Pulmonary artery endothelial cell (primary cell): ENCODE measurements around the gene SNTG2. TPM values are rescaled to one million over a fixed set of nuclear protein-coding genes. Genes with fewer than 3 reads are reported as not detected.

Experiments
- DNase-seq: peaks from one replicate; pipeline ENCODE4 v3.0.0-alpha.2; 2011; ENCODE audit warnings: low read depth, low spot score
- total RNA-seq: library from RNA; depleted of rRNA; stranded (reverse); fragments of >200 nt; gene quantifications from 2 replicates; pipeline ENCODE4 v1.2.3, GENCODE V29; 2014

SNTG2 gene
- total RNA-seq, 1 donor from 2014 or later = not detected

- no peak for DNase-seq
Measured at GRCh38 chr2:1269812-1270211, 319.2 kb downstream of the SNTG2 start.

- no peak for DNase-seq
Measured at GRCh38 chr2:1272835-1273234, 322.2 kb downstream of the SNTG2 start.

- no peak for DNase-seq
Measured at GRCh38 chr2:1277634-1278033, 327.0 kb downstream of the SNTG2 start.

GRCh38 chr2:1278125-1278524 lies 327.5 kb downstream of the SNTG2 start:
- no peak for DNase-seq

GRCh38 chr2:1278861-1279260 lies 328.2 kb downstream of the SNTG2 start:
- DNase-seq = no peak

- DNase-seq = no peak
Measured at GRCh38 chr2:1282552-1282951, 331.9 kb downstream of the SNTG2 start.

- no peak for DNase-seq
Measured at GRCh38 chr2:1283020-1283801, 332.6 kb downstream of the SNTG2 start.

- no peak for DNase-seq
Measured at GRCh38 chr2:1283871-1284270, 333.2 kb downstream of the SNTG2 start.

GRCh38 chr2:1286929-1287328 lies 336.3 kb downstream of the SNTG2 start:
- no peak for DNase-seq

GRCh38 chr2:1287427-1287826 lies 336.8 kb downstream of the SNTG2 start:
- no peak for DNase-seq

GRCh38 chr2:1294900-1295299 lies 344.3 kb downstream of the SNTG2 start:
- no peak for DNase-seq

GRCh38 chr2:1295740-1296139 lies 345.1 kb downstream of the SNTG2 start:
- no peak for DNase-seq

- DNase-seq = no peak
Measured at GRCh38 chr2:1297372-1298159, 346.9 kb downstream of the SNTG2 start.

GRCh38 chr2:1299043-1299442 lies 348.4 kb downstream of the SNTG2 start:
- no peak for DNase-seq

- DNase-seq = no peak
Measured at GRCh38 chr2:1300284-1300683, 349.6 kb downstream of the SNTG2 start.

GRCh38 chr2:1301056-1301455 lies 350.4 kb downstream of the SNTG2 start:
- DNase-seq = no peak

- DNase-seq = no peak
Measured at GRCh38 chr2:1305342-1306013, 354.8 kb downstream of the SNTG2 start.

- no peak for DNase-seq
Measured at GRCh38 chr2:1306014-1306686, 355.5 kb downstream of the SNTG2 start.

GRCh38 chr2:1306687-1307516 lies 356.3 kb downstream of the SNTG2 start:
- DNase-seq = no peak

- DNase-seq = no peak
Measured at GRCh38 chr2:1307670-1308069, 357.0 kb downstream of the SNTG2 start.

- no peak for DNase-seq
Measured at GRCh38 chr2:1308678-1309077, 358.0 kb downstream of the SNTG2 start.
